Subcutaneous abdominal adipose tissue (tissue), 5 donors: ENCODE measurements around the gene MRPL10.

Source experiments
- H3K27ac ChIP-seq: one replicate; pipeline ENCODE4 v1.7.0; 2013; ENCODE audit warnings: low read depth, mild to moderate bottlenecking, inconsistent platforms, low read length, moderate library complexity
- H3K27me3 ChIP-seq, 5 donors: one replicate each; pipeline ENCODE4 v1.7.0; 2013; ENCODE audit warnings: low read length in 5 of 5, inconsistent platforms in 1 of 5; ENCODE audit not compliant: control insufficient read depth in 5 of 5, insufficient read depth in 4 of 5
- H3K36me3 ChIP-seq, 5 donors: one replicate each; pipeline ENCODE4 v1.7.0; 2013; ENCODE audit warnings: low read length in 5 of 5; ENCODE audit not compliant: control insufficient read depth in 5 of 5, insufficient read depth in 5 of 5
- H3K4me1 ChIP-seq, 5 donors: one replicate each; pipeline ENCODE4 v1.7.0; 2013; ENCODE audit warnings: low read length in 5 of 5, mild to moderate bottlenecking in 3 of 5, moderate library complexity in 1 of 5; ENCODE audit not compliant: control insufficient read depth in 5 of 5, insufficient read depth in 5 of 5
- H3K4me3 ChIP-seq, 5 donors: one replicate each; pipeline ENCODE4 v1.7.0; 2013; ENCODE audit warnings: low read length in 5 of 5, low read depth in 1 of 5
- H3K9ac ChIP-seq, 5 donors: one replicate each; pipeline ENCODE4 v1.7.0; 2013; ENCODE audit warnings: low read length in 5 of 5, mild to moderate bottlenecking in 4 of 5, moderate library complexity in 3 of 5
- H3K9me3 ChIP-seq, 5 donors: one replicate each; pipeline ENCODE4 v1.7.0; 2013; ENCODE audit warnings: low read length in 5 of 5; ENCODE audit not compliant: control insufficient read depth in 5 of 5
- donor health status: healthy.
- donor health status: healthy.
- donor health status: healthy.
- donor health status: healthy.
- donor health status: healthy.

MRPL10 gene

GRCh38 chr17:47872651-47873161 lies 41.4 kb upstream of the MRPL10 start:
- no peak overlapping the region for H3K4me3 ChIP-seq
- peaks cover 3 to 21% (median 12%) of the 10 kb centered on the region in 5 donors for H3K4me1 ChIP-seq
- H3K27ac ChIP-seq: no peak overlapping the region
- no peak overlapping the region for H3K9ac ChIP-seq
- H3K27me3 ChIP-seq: peaks cover 25 to 50% (median 31%) of the 10 kb centered on the region in 5 donors
- no peaks in the 10 kb centered on the region for H3K36me3 ChIP-seq
- H3K9me3 ChIP-seq: no peaks in the 10 kb centered on the region

GRCh38 chr17:47872019-47872650 lies 40.8 kb upstream of the MRPL10 start:
- Histone ChIP-seq H3K27ac (no peak overlapping the region), H3K4me3 (no peak overlapping the region), H3K4me1 (peaks cover 3 to 21% (median 12%) of the 10 kb centered on the region in 5 donors), H3K9ac (no peak overlapping the region), H3K27me3 (peaks cover 24 to 51% (median 31%) of the 10 kb centered on the region in 5 donors), H3K9me3 (no peaks in the 10 kb centered on the region), H3K36me3 (no peaks in the 10 kb centered on the region)

DNA sequence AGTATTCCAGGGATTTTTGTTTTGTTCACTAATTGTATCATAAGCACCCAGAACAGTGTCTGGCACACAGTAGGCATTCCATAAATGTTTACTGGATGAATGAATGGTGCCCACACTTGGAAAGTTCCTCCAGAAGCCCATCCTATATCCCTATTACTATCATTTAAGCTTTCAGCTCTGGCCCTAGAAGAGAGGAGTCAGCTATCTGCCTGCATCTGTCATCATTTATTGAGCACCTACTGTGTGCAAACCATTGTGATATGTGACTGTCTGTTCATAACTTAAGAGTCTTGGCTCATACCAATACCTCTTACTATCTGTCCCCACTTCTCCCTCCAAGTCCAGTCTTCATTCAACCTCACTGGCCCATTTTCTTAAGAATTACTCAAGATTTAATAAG lies 39.7 kb upstream of the MRPL10 start:
- Histone ChIP-seq H3K4me1 (peaks cover 3 to 18% (median 11%) of the 10 kb centered on the region in 5 donors), H3K36me3 (no peaks in the 10 kb centered on the region), H3K27me3 (peaks cover 30 to 61% (median 42%) of the 10 kb centered on the region in 5 donors), H3K4me3 (no peak overlapping the region), H3K9ac (no peak overlapping the region), H3K9me3 (no peaks in the 10 kb centered on the region), H3K27ac (no peak overlapping the region)

- no peak overlapping the region for H3K27ac ChIP-seq
- peaks cover 0 to 8% (median 1%) of the 10 kb centered on the region in 5 donors for H3K4me1 ChIP-seq
- H3K9ac ChIP-seq: no peak overlapping the region
- no peaks in the 10 kb centered on the region for H3K36me3 ChIP-seq
- H3K9me3 ChIP-seq: no peaks in the 10 kb centered on the region
- peaks cover 30 to 65% (median 43%) of the 10 kb centered on the region in 5 donors for H3K27me3 ChIP-seq
- H3K4me3 ChIP-seq: no peak overlapping the region
These were observed 38.7 kb upstream of the MRPL10 start for GRCh38 chr17:47870056-47870455.

DNA sequence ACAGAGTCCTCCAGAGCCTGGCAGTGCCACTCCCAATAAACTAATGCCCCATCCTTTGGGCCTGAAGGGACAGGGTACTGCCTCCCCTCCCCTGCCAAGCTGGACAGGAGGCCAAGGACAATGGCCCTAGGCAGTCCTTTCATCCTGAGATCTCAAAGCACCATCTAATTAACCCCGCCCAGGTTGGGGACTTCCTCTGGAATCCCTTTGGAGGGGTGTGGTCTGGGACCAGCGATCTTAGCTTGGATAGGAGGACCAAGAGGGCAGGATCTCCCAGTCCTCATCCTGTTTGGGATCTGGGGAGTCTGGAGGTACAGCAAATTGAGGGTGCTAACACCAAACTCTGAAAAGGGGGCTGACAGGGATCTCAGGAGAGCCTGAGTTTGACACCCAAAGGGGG lies 37.8 kb upstream of the MRPL10 start:
- H3K27me3 ChIP-seq: peaks cover 30 to 70% (median 48%) of the 10 kb centered on the region in 5 donors
- no peak overlapping the region for H3K4me3 ChIP-seq
- no peaks in the 10 kb centered on the region for H3K9me3 ChIP-seq
- peaks cover 0 to 6% (median 0%) of the 10 kb centered on the region in 5 donors for H3K4me1 ChIP-seq
- H3K9ac ChIP-seq: no peak overlapping the region
- no peak overlapping the region for H3K27ac ChIP-seq
- no peaks in the 10 kb centered on the region for H3K36me3 ChIP-seq

DNA sequence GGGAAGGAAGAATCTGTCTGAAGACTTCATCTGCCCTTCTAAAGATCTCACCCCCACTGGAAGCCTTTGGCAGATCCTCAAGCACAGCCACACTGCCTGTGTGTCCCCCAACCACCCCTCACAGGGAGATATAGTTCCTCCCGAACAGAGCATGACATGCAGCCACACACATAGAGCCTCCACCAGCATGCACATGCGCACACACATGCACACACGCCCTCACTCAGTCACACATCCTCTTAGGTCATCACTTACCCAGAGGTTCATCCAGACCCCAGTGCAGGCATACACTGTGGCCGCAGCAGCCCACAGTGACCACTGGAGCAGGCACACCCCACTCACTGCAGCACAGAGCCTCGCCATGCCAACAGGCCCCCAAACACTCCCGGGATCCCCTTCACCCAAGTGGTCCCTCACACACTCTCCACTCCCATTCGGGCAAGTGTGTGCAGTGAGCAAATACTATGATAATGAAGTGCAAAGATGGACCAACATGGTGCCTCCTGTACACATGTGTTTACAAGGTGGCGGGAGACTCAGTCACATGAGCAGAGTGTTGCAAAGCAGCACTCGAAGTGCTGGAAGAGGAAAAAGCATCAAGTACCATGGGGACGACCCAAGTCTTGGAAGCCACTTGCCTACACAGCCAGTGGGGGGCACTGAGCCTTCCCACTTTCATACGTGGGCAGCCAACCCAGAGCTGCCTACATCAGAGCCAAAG lies 36.6 kb upstream of the MRPL10 start:
- H3K36me3 ChIP-seq: no peaks in the 10 kb centered on the region
- no peak overlapping the region for H3K27ac ChIP-seq
- H3K4me1 ChIP-seq: peaks cover 0 to 6% (median 0%) of the 10 kb centered on the region in 5 donors
- no peaks in the 10 kb centered on the region for H3K9me3 ChIP-seq
- no peak overlapping the region for H3K4me3 ChIP-seq
- no peak overlapping the region for H3K9ac ChIP-seq
- H3K27me3 ChIP-seq: peaks cover 29 to 69% (median 48%) of the 10 kb centered on the region in 5 donors

- peaks cover 22 to 61% (median 43%) of the 10 kb centered on the region in 5 donors for H3K27me3 ChIP-seq
- no peaks in the 10 kb centered on the region for H3K9me3 ChIP-seq
- no peaks in the 10 kb centered on the region for H3K4me1 ChIP-seq
- no peaks in the 10 kb centered on the region for H3K36me3 ChIP-seq
- H3K4me3 ChIP-seq: no peak overlapping the region
- H3K27ac ChIP-seq: no peak overlapping the region
- no peak overlapping the region for H3K9ac ChIP-seq
These were observed 35.6 kb upstream of the MRPL10 start for GRCh38 chr17:47866941-47867340.

GRCh38 chr17:47864791-47865216 lies 33.5 kb upstream of the MRPL10 start:
- H3K9ac ChIP-seq: no peak overlapping the region
- H3K4me1 ChIP-seq: no peaks in the 10 kb centered on the region
- no peaks in the 10 kb centered on the region for H3K36me3 ChIP-seq
- H3K27ac ChIP-seq: no peak overlapping the region
- H3K9me3 ChIP-seq: no peaks in the 10 kb centered on the region
- H3K4me3 ChIP-seq: no peak overlapping the region
- H3K27me3 ChIP-seq: peaks cover 11 to 45% (median 35%) of the 10 kb centered on the region in 5 donors

DNA sequence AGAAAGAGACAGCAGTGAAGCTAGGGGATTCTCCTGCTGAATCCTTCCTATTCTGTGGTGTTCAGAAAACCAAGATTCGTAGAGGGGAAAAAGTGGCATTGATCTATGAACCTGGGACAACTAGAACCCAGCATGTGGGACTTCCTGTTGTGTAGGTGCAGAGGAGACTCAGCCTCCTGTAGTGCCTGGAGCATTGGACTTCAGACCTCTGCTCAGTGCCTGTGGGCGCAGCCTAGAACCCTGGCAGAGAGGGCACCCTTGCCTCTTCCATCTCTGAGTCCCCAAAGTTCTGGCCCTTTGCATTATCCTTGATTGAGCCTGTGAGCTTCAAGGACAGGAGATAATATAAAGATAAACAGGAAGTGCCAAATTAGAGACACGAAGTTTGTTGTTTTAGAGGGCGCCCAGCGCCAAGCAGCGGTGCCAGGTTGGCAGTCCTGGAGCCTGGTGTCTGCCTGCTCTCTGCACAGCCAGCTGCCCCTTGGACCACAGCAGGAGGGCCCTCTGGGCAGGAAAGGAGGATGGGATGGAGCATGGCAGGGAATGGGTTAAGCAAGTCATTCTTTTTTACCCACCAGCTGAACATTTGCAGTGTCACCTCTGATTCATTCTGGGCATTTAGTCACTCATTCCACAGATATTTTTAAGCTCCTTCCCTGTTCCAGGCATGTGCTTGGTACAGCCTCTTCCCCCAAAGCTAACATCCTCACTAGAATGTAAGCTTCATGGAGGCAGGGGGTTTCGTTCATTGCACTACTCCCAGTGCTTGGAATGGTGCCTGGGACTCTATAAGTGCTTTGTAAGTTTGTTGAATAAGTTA lies 31.5 kb upstream of the MRPL10 start:
- Histone ChIP-seq H3K27ac (no peak overlapping the region), H3K36me3 (no peaks in the 10 kb centered on the region), H3K27me3 (peaks cover 6 to 33% (median 27%) of the 10 kb centered on the region in 5 donors), H3K9ac (no peak overlapping the region), H3K4me3 (no peak overlapping the region), H3K9me3 (no peaks in the 10 kb centered on the region), H3K4me1 (no peaks in the 10 kb centered on the region)
